Colonic mucosa (tissue), 4 donors: Measurements from ENCODE around the gene ZG16. TPM values are rescaled to one million over a fixed set of nuclear protein-coding genes. Genes with fewer than 3 reads are reported as not detected.

ENCODE experiments used
- DNase-seq: peaks from one replicate; pipeline ENCODE4 v3.0.0-alpha.2; 2020
- H3K27ac ChIP-seq: fragments of 200-600 bp; one replicate; pipeline ENCODE4 v1.8.0; 2021
- H3K27me3 ChIP-seq: fragments of 200-600 bp; one replicate; pipeline ENCODE4 v1.8.0; 2021
- H3K36me3 ChIP-seq: fragments of 200-600 bp; one replicate; pipeline ENCODE4 v1.8.0; 2021
- H3K4me1 ChIP-seq: fragments of 200-600 bp; one replicate; pipeline ENCODE4 v1.8.0; 2021; ENCODE audit warnings: mild to moderate bottlenecking
- H3K4me3 ChIP-seq: fragments of 200-600 bp; one replicate; pipeline ENCODE4 v1.8.0; 2021
- H3K9ac ChIP-seq, 2 donors: one replicate each; pipeline ENCODE4 v1.7.0; 2013; ENCODE audit warnings: control low read depth in 2 of 2, low read depth in 2 of 2, low read length in 2 of 2
- H3K9me3 ChIP-seq: fragments of 200-600 bp; one replicate; pipeline ENCODE4 v1.8.0; 2021
- intact Hi-C: fragments of 100-400 bp; cut with DNase I; formaldehyde crosslinking; loops from one replicate; pipeline ENCODE4 v1.14.1; 2022
- total RNA-seq, 2 donors: library from RNA; stranded (reverse); fragmentation: NEBNext Ultra II Directional in 1 of 2; extraction: Animal tissue kit (Norgen Biotek cat#: 25700) in 1 of 2; gene quantifications; one replicate each; pipeline ENCODE4 v1.2.1, GENCODE V29; 2021
- TF ChIP-seq, protein P1 (sequence below): fragments of 200-600 bp; IDR thresholded peaks from one replicate; pipeline ENCODE4 v1.8.0; 2022; ENCODE audit warnings: antibody characterized with exemption, mild to moderate bottlenecking
- donor health status: healthy.
- donor health status: DM: no; HTN: no; CAD: no.
- donor health status: DM: no; HTN: no; CAD: no.

ZG16 gene
- total RNA-seq, 2 donors from 2014 or later, result 280 to 758 TPM

DNA sequence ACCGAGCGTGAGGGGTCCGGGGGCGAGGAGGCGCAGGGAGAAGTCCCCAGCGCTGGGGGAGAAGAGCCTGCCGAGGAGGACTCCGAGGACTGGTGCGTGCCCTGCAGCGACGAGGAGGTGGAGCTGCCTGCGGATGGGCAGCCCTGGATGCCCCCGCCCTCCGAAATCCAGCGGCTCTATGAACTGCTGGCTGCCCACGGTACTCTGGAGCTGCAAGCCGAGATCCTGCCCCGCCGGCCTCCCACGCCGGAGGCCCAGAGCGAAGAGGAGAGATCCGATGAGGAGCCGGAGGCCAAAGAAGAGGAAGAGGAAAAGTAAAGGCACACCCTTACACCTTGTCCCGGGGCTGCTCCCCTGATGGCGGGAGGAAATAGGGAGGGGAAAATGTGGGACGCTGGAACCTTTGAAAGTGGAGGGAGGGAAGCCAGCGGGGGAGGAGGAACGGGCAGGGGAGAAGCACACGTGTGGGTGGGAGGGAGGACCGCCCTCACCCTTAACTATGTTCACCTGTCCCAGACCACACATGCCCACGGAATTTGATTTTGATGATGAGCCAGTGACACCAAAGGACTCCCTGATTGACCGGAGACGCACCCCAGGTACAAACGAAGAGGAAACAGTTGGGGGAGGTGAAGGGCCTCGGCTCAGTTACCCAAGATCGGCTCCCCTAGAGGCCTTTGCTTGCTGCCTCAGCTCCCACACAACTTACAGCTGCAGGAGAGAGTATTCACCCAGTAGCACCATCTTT is 38.8 kb downstream of the ZG16 start:
- Histone ChIP-seq H3K4me1 (peaks cover 26% of the 10 kb centered on the region), H3K9ac (peak overlapping the region; percentile 89 to 96), H3K4me3 (peak overlapping the region; percentile 67), H3K27ac (peak overlapping the region; percentile 95), H3K36me3 (no peaks in the 10 kb centered on the region), H3K9me3 (no peaks in the 10 kb centered on the region), H3K27me3 (no peaks in the 10 kb centered on the region)
- intact Hi-C loops, result no loop called here
- TF ChIP-seq, protein P1, sequence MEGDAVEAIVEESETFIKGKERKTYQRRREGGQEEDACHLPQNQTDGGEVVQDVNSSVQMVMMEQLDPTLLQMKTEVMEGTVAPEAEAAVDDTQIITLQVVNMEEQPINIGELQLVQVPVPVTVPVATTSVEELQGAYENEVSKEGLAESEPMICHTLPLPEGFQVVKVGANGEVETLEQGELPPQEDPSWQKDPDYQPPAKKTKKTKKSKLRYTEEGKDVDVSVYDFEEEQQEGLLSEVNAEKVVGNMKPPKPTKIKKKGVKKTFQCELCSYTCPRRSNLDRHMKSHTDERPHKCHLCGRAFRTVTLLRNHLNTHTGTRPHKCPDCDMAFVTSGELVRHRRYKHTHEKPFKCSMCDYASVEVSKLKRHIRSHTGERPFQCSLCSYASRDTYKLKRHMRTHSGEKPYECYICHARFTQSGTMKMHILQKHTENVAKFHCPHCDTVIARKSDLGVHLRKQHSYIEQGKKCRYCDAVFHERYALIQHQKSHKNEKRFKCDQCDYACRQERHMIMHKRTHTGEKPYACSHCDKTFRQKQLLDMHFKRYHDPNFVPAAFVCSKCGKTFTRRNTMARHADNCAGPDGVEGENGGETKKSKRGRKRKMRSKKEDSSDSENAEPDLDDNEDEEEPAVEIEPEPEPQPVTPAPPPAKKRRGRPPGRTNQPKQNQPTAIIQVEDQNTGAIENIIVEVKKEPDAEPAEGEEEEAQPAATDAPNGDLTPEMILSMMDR, result no peak
- peak; percentile 80 for DNase-seq

DNA sequence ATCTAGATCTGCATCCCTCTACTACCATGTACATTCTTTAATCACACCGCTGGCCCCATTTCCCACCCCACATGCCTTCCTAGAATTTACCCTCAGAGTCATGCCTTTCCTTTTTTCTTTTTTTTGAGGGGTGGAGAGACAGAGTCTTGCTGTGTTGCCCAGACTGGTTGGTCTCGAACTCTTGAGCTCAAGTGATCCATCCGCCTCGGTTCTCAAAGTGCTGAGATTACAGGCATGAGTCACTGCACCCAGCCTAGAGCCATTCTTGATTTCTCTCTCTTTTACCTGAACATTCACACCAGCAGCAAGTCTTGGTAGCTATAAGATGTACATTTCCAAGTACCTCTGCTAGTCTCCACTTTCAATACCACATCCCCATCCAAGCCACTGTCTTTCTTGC is 40.0 kb downstream of the ZG16 start:
- H3K27ac ChIP-seq, result peak overlapping the region; percentile 95
- no peak overlapping the region for H3K9ac ChIP-seq
- intact Hi-C loops, result no loop called here
- no peak for DNase-seq
- H3K4me1 ChIP-seq, result peaks cover 26% of the 10 kb centered on the region
- no peaks in the 10 kb centered on the region for H3K9me3 ChIP-seq
- no peaks in the 10 kb centered on the region for H3K27me3 ChIP-seq
- H3K36me3 ChIP-seq, result no peaks in the 10 kb centered on the region
- peak overlapping the region; percentile 67 for H3K4me3 ChIP-seq
- TF ChIP-seq, protein P1, result no peak

DNA sequence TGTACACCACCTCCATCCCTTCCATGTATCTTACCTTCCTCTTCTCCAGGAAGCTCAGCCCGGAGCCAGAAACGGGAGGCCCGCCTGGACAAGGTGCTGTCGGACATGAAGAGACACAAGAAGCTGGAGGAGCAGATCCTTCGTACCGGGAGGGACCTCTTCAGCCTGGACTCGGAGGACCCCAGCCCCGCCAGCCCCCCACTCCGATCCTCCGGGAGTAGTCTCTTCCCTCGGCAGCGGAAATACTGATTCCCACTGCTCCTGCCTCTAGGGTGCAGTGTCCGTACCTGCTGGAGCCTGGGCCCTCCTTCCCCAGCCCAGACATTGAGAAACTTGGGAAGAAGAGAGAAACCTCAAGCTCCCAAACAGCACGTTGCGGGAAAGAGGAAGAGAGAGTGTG is 41.5 kb downstream of the ZG16 start:
- peak overlapping the region; percentile 97 for H3K27ac ChIP-seq
- no peaks in the 10 kb centered on the region for H3K27me3 ChIP-seq
- no peaks in the 10 kb centered on the region for H3K36me3 ChIP-seq
- peak overlapping the region; percentile 20 to 100 for H3K9ac ChIP-seq
- no peaks in the 10 kb centered on the region for H3K9me3 ChIP-seq
- H3K4me3 ChIP-seq, result peak overlapping the region; percentile 82
- peak; percentile 70 for DNase-seq
- H3K4me1 ChIP-seq, result peaks cover 39% of the 10 kb centered on the region
- TF ChIP-seq, protein P1, result peak; percentile 36
- intact Hi-C loops, result no loop called here

- no peaks in the 10 kb centered on the region for H3K36me3 ChIP-seq
- peak within 1 kb of the TSS; percentile 97 for H3K27ac ChIP-seq
- H3K4me3 ChIP-seq, result peak within 1 kb of the TSS; percentile 82
- intact Hi-C loops, result no loop called here
- no peaks in the 10 kb centered on the region for H3K9me3 ChIP-seq
- H3K9ac ChIP-seq, result peak within 1 kb of the TSS; percentile 77 to 100
- no peaks in the 10 kb centered on the region for H3K27me3 ChIP-seq
- DNase-seq, result peak; percentile 92
- H3K4me1 ChIP-seq, result peaks cover 43% of the 10 kb centered on the region
- TF ChIP-seq, protein P1, result no peak
These were observed 42.2 kb downstream of the ZG16 start, which contains the start of gene MVP for GRCh38 chr16:29820271-29820701. Gene MVP, plus strand, starts transcription at chr16:29820462. Its CDS starts 10,088 bp downstream, at chr16:29830550.

GRCh38 chr16:29820730-29821642 is 42.9 kb downstream of the ZG16 start:
- peak overlapping the region; percentile 82 for H3K4me3 ChIP-seq
- peak overlapping the region; percentile 77 to 100 for H3K9ac ChIP-seq
- DNase-seq, result peak; percentile 94
- H3K27ac ChIP-seq, result peak overlapping the region; percentile 97
- H3K36me3 ChIP-seq, result no peaks in the 10 kb centered on the region
- TF ChIP-seq, protein P1, result no peak
- H3K4me1 ChIP-seq, result peaks cover 49% of the 10 kb centered on the region
- no peaks in the 10 kb centered on the region for H3K9me3 ChIP-seq
- intact Hi-C loops, result no loop called here
- no peaks in the 10 kb centered on the region for H3K27me3 ChIP-seq
